HG03025 (cell line): ENCODE data around the gene MCC.

Experiments
- ATAC-seq: cut with Tn5 transposase; IDR thresholded peaks from one replicate; pipeline ENCODE4 v1.9.1; 2021; ENCODE audit warnings: mild to moderate bottlenecking, moderate library complexity; ENCODE audit not compliant: unreplicated experiment, low FRiP score

MCC gene

GRCh38 chr5:113213551-113214425, 274.5 kb downstream of the MCC start:
- peak; percentile 70 for ATAC-seq

- no peak for ATAC-seq
Measured at GRCh38 chr5:113212244-113212920, 275.9 kb downstream of the MCC start.

- ATAC-seq, result no peak
Measured at GRCh38 chr5:113209498-113209897, 278.8 kb downstream of the MCC start.

- ATAC-seq, result no peak
Measured at GRCh38 chr5:113205807-113206206, 282.4 kb downstream of the MCC start.

GRCh38 chr5:113205323-113205722, 282.9 kb downstream of the MCC start:
- no peak for ATAC-seq

GRCh38 chr5:113204525-113205161, 283.6 kb downstream of the MCC start:
- no peak for ATAC-seq

- ATAC-seq, result no peak
Measured at GRCh38 chr5:113203916-113204315, 284.3 kb downstream of the MCC start.

GRCh38 chr5:113202746-113203716, 285.2 kb downstream of the MCC start:
- ATAC-seq, result no peak

GRCh38 chr5:113202287-113202686, 286.0 kb downstream of the MCC start:
- no peak for ATAC-seq

- ATAC-seq, result no peak
Measured at GRCh38 chr5:113201715-113202114, 286.5 kb downstream of the MCC start.

- no peak for ATAC-seq
Measured at GRCh38 chr5:113199122-113199905, 288.9 kb downstream of the MCC start.

- no peak for ATAC-seq
Measured at GRCh38 chr5:113197456-113198200, 290.6 kb downstream of the MCC start.

- ATAC-seq, result no peak
Measured at GRCh38 chr5:113195771-113196170, 292.5 kb downstream of the MCC start.

GRCh38 chr5:113195251-113195650, 293.0 kb downstream of the MCC start:
- ATAC-seq, result no peak

GRCh38 chr5:113194591-113194990, 293.7 kb downstream of the MCC start:
- no peak for ATAC-seq

GRCh38 chr5:113194125-113194524, 294.1 kb downstream of the MCC start:
- no peak for ATAC-seq

- no peak for ATAC-seq
Measured at GRCh38 chr5:113193311-113193978, 294.8 kb downstream of the MCC start.

- ATAC-seq, result no peak
Measured at GRCh38 chr5:113192541-113192940, 295.7 kb downstream of the MCC start.
